Astrocyte (in vitro differentiated cells and primary cell): Measurements from ENCODE around the gene PTK6. TPM values are rescaled to one million over a fixed set of nuclear protein-coding genes. Genes with fewer than 3 reads are reported as not detected.
A peak's percentile ranks its signal among the peaks of the same experiment; 100 is the strongest.
"Not testable (repeated sequence)": the region's sequence is repeated elsewhere in the genome, so short reads cannot be mapped to it uniquely, and the experiment has no call there.

Experiments used
- DNase-seq: peaks from one replicate; pipeline ENCODE4 v3.0.0-alpha.2; 2010; ENCODE audit warnings: low read depth
- FAIRE-seq: peaks from 2 replicates; lab custom pipeline; 2011; peaks lifted over from hg19 to GRCh38; lab: Jason Lieb, UNC
- H2AFZ ChIP-seq: 2 replicates; pipeline ENCODE4 v1.6.0; 2012; ENCODE audit warnings: low read depth, low read length, inconsistent platforms
- H3K27ac ChIP-seq: 2 replicates; pipeline ENCODE4 v1.5.1; 2011; ENCODE audit warnings: low read depth, low read length, inconsistent platforms
- H3K27me3 ChIP-seq: 2 replicates; pipeline ENCODE4 v1.6.0; 2011; ENCODE audit warnings: low read length, inconsistent platforms; ENCODE audit not compliant: insufficient read depth
- H3K36me3 ChIP-seq: 2 replicates; pipeline ENCODE4 v1.5.1; 2011; ENCODE audit warnings: low read length, inconsistent platforms; ENCODE audit not compliant: insufficient read depth
- H3K4me1 ChIP-seq: 2 replicates; pipeline ENCODE4 v1.5.1; 2011; ENCODE audit warnings: low read length, inconsistent platforms; ENCODE audit not compliant: insufficient read depth
- H3K4me2 ChIP-seq: 2 replicates; pipeline ENCODE4 v1.6.0; 2012; ENCODE audit warnings: low read length, inconsistent platforms
- H3K4me3 ChIP-seq: 2 replicates; pipeline ENCODE4 v1.5.1; 2011; ENCODE audit warnings: low read depth, mild to moderate bottlenecking, low read length, inconsistent platforms; ENCODE audit not compliant: insufficient read depth
- H3K79me2 ChIP-seq: 2 replicates; pipeline ENCODE4 v1.6.0; 2012; ENCODE audit warnings: mild to moderate bottlenecking, low read length, inconsistent platforms; ENCODE audit not compliant: insufficient read depth
- H3K9ac ChIP-seq: 2 replicates; pipeline ENCODE4 v1.6.0; 2012; ENCODE audit warnings: mild to moderate bottlenecking, low read length, inconsistent platforms
- H3K9me3 ChIP-seq: 2 replicates; pipeline ENCODE4 v1.5.1; 2012; ENCODE audit warnings: low read depth, mild to moderate bottlenecking, low read length, inconsistent platforms; ENCODE audit not compliant: insufficient read depth
- H4K20me1 ChIP-seq: 2 replicates; pipeline ENCODE4 v1.6.0; 2012; ENCODE audit warnings: low read length, inconsistent platforms; ENCODE audit not compliant: insufficient read depth
- H3K27ac Mint-ChIP-seq: one replicate; pipeline ENCODE4 v1.8.0; 2021; ENCODE audit warnings: mild to moderate bottlenecking, mixed read lengths; ENCODE audit not compliant: unreplicated experiment
- H3K27me3 Mint-ChIP-seq: one replicate; pipeline ENCODE4 v1.8.0; 2021; ENCODE audit warnings: low read depth, mixed read lengths; ENCODE audit not compliant: unreplicated experiment
- H3K36me3 Mint-ChIP-seq: one replicate; pipeline ENCODE4 v1.8.0; 2021; ENCODE audit warnings: low read depth, mixed read lengths; ENCODE audit not compliant: unreplicated experiment
- H3K4me1 Mint-ChIP-seq: one replicate; pipeline ENCODE4 v1.8.0; 2021; ENCODE audit warnings: low read depth, mixed read lengths; ENCODE audit not compliant: unreplicated experiment
- H3K4me3 Mint-ChIP-seq: one replicate; pipeline ENCODE4 v1.8.0; 2021; ENCODE audit warnings: mild to moderate bottlenecking, moderate library complexity, mixed read lengths; ENCODE audit not compliant: unreplicated experiment
- H3K9me3 Mint-ChIP-seq: one replicate; pipeline ENCODE4 v1.8.0; 2021; ENCODE audit warnings: mild to moderate bottlenecking, mixed read lengths; ENCODE audit not compliant: unreplicated experiment
- CTCF ChIP-seq: IDR thresholded peaks from 2 replicates; pipeline ENCODE4 v1.5.1; 2011; ENCODE audit warnings: low read depth, mild to moderate bottlenecking, inconsistent platforms, low read length, moderate library complexity; ENCODE audit not compliant: insufficient read depth
- EZH2 ChIP-seq: IDR thresholded peaks from 2 replicates; pipeline ENCODE4 v1.6.1; 2012; ENCODE audit warnings: mild to moderate bottlenecking, low read length, inconsistent platforms; ENCODE audit not compliant: insufficient read depth
- total RNA-seq: library from RNA; stranded (reverse); gene quantifications from 2 replicates; pipeline ENCODE4 v1.2.1, GENCODE V29; 2021

PTK6 gene
- total RNA-seq, 1 donor from 2014 or later: 0.18 TPM

GRCh38 chr20:63482021-63482587 lies 55.1 kb downstream of the PTK6 start:
- Histone ChIP-seq H3K79me2 (no peaks in the 10 kb centered on the region), H4K20me1 (peaks cover 7% of the 10 kb centered on the region), H3K36me3 (no peaks in the 10 kb centered on the region), H3K27me3 (peaks cover 6% of the 10 kb centered on the region), H3K4me2 (no peak overlapping the region), H3K4me1 (peaks cover 3% of the 10 kb centered on the region), H3K9ac (no peak overlapping the region), H3K4me3 (no peak overlapping the region), H3K9me3 (no peaks in the 10 kb centered on the region), H2AFZ (no peak overlapping the region), H3K27ac (no peak overlapping the region)
- Mint-ChIP-seq H3K9me3 (peaks cover 2% of the 10 kb centered on the region), H3K36me3 (peaks cover 2% of the 10 kb centered on the region), H3K27me3 (peaks cover 48% of the 10 kb centered on the region), H3K27ac (no peak overlapping the region), H3K4me1 (no peaks in the 10 kb centered on the region), H3K4me3 (no peak overlapping the region)
- DNase-seq (no peak), FAIRE-seq (no peak)
- TF ChIP-seq EZH2: no peak
- no peak for TF ChIP-seq CTCF

- Histone ChIP-seq H3K9me3 (no peaks in the 10 kb centered on the region), H3K27ac (no peak overlapping the region), H2AFZ (no peak overlapping the region), H4K20me1 (peaks cover 7% of the 10 kb centered on the region), H3K4me3 (no peak overlapping the region), H3K4me1 (peaks cover 3% of the 10 kb centered on the region), H3K79me2 (no peaks in the 10 kb centered on the region), H3K4me2 (no peak overlapping the region), H3K9ac (no peak overlapping the region), H3K27me3 (peaks cover 6% of the 10 kb centered on the region), H3K36me3 (no peaks in the 10 kb centered on the region)
- no peaks in the 10 kb centered on the region for H3K4me1 Mint-ChIP-seq
- H3K27me3 Mint-ChIP-seq: peaks cover 51% of the 10 kb centered on the region
- H3K27ac Mint-ChIP-seq: no peak overlapping the region
- TF ChIP-seq CTCF (no peak), EZH2 (no peak)
- FAIRE-seq: no peak
- no peak for DNase-seq
- peaks cover 2% of the 10 kb centered on the region for H3K9me3 Mint-ChIP-seq
- peaks cover 2% of the 10 kb centered on the region for H3K36me3 Mint-ChIP-seq
- no peak overlapping the region for H3K4me3 Mint-ChIP-seq
Observed at GRCh38 chr20:63481503-63481902, 55.7 kb downstream of the PTK6 start.

GRCh38 chr20:63479695-63480419 lies 57.3 kb downstream of the PTK6 start:
- peak overlapping the region; percentile 26 for H3K27ac Mint-ChIP-seq
- not testable (repeated sequence) for H4K20me1 ChIP-seq, H3K36me3 Mint-ChIP-seq, H3K79me2 ChIP-seq, H3K4me3 Mint-ChIP-seq, H2AFZ ChIP-seq, H3K4me3 ChIP-seq, H3K36me3 ChIP-seq, H3K4me1 ChIP-seq, H3K4me1 Mint-ChIP-seq, H3K9ac ChIP-seq, H3K9me3 Mint-ChIP-seq, H3K4me2 ChIP-seq, H3K9me3 ChIP-seq, DNase-seq, H3K27ac ChIP-seq, FAIRE-seq
- peaks cover 48% of the 10 kb centered on the region for H3K27me3 Mint-ChIP-seq
- H3K27me3 ChIP-seq: peaks cover 13% of the 10 kb centered on the region
